Smooth muscle cell (in vitro differentiated cells): ENCODE measurements around the gene SELENOH. TPM values are rescaled to one million over a fixed set of nuclear protein-coding genes. Genes with fewer than 3 reads are reported as not detected.
"Not testable (repeated sequence)": the region's sequence is repeated elsewhere in the genome, so short reads cannot be mapped to it uniquely, and the experiment has no call there.

Source experiments
- DNase-seq: peaks from one replicate; lab custom pipeline; 2025; ENCODE audit not compliant: unreplicated experiment; lab: John Stamatoyannopoulos, UW
- H2AFZ ChIP-seq: fragments of 200-600 bp; sonication (generic); 2 replicates; pipeline ENCODE4 v1.6.0; 2016; ENCODE audit warnings: antibody characterized with exemption, low read depth, mild to moderate bottlenecking
- H3F3A ChIP-seq: fragments of 200-600 bp; sonication (generic); 2 replicates; pipeline ENCODE4 v1.6.0; 2017; ENCODE audit warnings: antibody characterized with exemption, low read depth
- H3K27ac ChIP-seq: fragments of 200-600 bp; sonication (generic); 2 replicates; pipeline ENCODE4 v1.5.1; 2016; ENCODE audit warnings: low read depth, mild to moderate bottlenecking
- H3K27me3 ChIP-seq: fragments of 200-600 bp; sonication (generic); 2 replicates; pipeline ENCODE4 v1.6.1; 2016; ENCODE audit warnings: low read depth, mild to moderate bottlenecking
- H3K36me3 ChIP-seq: fragments of 200-600 bp; sonication (generic); 2 replicates; pipeline ENCODE4 v1.5.1; 2016; ENCODE audit warnings: low read depth
- H3K4me1 ChIP-seq: fragments of 200-600 bp; sonication (generic); 2 replicates; pipeline ENCODE4 v1.5.1; 2016; ENCODE audit warnings: low read depth
- H3K4me2 ChIP-seq: fragments of 200-600 bp; sonication (generic); 2 replicates; pipeline ENCODE4 v1.6.0; 2016; ENCODE audit warnings: mild to moderate bottlenecking
- H3K4me3 ChIP-seq: fragments of 200-600 bp; sonication (generic); 2 replicates; pipeline ENCODE4 v1.5.1; 2016; ENCODE audit warnings: mild to moderate bottlenecking
- H3K79me2 ChIP-seq: fragments of 200-600 bp; sonication (generic); 2 replicates; pipeline ENCODE4 v1.6.0; 2016; ENCODE audit warnings: low read depth, mild to moderate bottlenecking
- H3K9ac ChIP-seq: fragments of 200-600 bp; sonication (generic); 2 replicates; pipeline ENCODE4 v1.6.0; 2016; ENCODE audit warnings: low read depth
- H3K9me3 ChIP-seq: fragments of 200-600 bp; sonication (generic); replicated peaks from 2 replicates; pipeline ENCODE4 v1.5.1; 2016; ENCODE audit warnings: low read depth
- H4K20me1 ChIP-seq: fragments of 200-600 bp; sonication (generic); 2 replicates; pipeline ENCODE4 v1.6.0; 2016; ENCODE audit warnings: low read depth
- WGBS: methylation state at CpG from one replicate; pipeline ENCODE4 v1.1.7; 2016; ENCODE audit warnings: low lambda C conversion rate; 5-methylcytosine and 5-hydroxymethylcytosine counted together
- polyA plus RNA-seq: library from polyadenylated mRNA; unstranded; fragments of >200 nt; fragmentation: Nextera tagmentation; extraction: Ambion mirVana; gene quantifications from 2 replicates; pipeline ENCODE4 v1.2.1, GENCODE V29; 2016
- total RNA-seq: library from RNA; depleted of rRNA; stranded (reverse); fragments of >200 nt; gene quantifications from 2 replicates; pipeline ENCODE4 v1.2.3, GENCODE V29; 2014
- TF ChIP-seq, protein P1 (sequence below): fragments of 200-600 bp; sonication (generic); IDR thresholded peaks from 2 replicates; pipeline ENCODE4 v1.5.1; 2017; ENCODE audit warnings: borderline replicate concordance, mild to moderate bottlenecking, antibody characterized with exemption; ENCODE audit not compliant: insufficient read depth, poor library complexity, severe bottlenecking

SELENOH gene
- total and polyA plus RNA-seq, 2 experiments from 2014 or later, result 131 to 141 TPM

DNA sequence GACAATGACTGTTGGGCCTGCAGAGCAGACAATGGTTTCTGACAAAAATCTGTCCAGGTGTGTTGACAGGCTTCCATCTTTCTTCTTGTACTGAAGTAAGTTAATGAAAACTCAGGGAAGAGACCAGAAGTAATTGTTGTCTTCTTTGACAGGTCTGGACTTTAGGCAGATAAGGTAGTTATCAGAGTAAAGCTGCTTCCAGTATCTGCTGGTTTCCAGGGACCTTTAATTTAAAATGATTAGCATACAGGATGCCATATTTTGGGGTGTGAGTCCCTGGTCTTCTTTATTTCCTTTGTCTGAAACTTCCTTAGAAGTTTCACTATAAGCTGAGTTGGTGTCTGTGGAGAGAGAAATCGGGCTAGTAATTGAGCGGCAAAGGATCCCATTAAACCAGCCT, 27.5 kb upstream of the SELENOH start:
- Histone ChIP-seq H3K36me3 (no peaks in the 10 kb centered on the region), H3K9me3 (no peaks in the 10 kb centered on the region), H3K9ac (no peak overlapping the region), H3F3A (no peaks in the 10 kb centered on the region), H3K4me2 (peak overlapping the region; percentile 93), H2AFZ (no peak overlapping the region), H3K27me3 (no peaks in the 10 kb centered on the region), H3K4me3 (peak overlapping the region; percentile 87), H3K79me2 (peaks cover 65% of the 10 kb centered on the region), H3K27ac (no peak overlapping the region), H3K4me1 (peaks cover 18% of the 10 kb centered on the region), H4K20me1 (no peaks in the 10 kb centered on the region)
- WGBS, result 97% methylated on average over 2 of the region's 2 CpGs
- DNase-seq, result no peak
- TF ChIP-seq, protein P1, sequence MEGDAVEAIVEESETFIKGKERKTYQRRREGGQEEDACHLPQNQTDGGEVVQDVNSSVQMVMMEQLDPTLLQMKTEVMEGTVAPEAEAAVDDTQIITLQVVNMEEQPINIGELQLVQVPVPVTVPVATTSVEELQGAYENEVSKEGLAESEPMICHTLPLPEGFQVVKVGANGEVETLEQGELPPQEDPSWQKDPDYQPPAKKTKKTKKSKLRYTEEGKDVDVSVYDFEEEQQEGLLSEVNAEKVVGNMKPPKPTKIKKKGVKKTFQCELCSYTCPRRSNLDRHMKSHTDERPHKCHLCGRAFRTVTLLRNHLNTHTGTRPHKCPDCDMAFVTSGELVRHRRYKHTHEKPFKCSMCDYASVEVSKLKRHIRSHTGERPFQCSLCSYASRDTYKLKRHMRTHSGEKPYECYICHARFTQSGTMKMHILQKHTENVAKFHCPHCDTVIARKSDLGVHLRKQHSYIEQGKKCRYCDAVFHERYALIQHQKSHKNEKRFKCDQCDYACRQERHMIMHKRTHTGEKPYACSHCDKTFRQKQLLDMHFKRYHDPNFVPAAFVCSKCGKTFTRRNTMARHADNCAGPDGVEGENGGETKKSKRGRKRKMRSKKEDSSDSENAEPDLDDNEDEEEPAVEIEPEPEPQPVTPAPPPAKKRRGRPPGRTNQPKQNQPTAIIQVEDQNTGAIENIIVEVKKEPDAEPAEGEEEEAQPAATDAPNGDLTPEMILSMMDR, result no peak

DNA sequence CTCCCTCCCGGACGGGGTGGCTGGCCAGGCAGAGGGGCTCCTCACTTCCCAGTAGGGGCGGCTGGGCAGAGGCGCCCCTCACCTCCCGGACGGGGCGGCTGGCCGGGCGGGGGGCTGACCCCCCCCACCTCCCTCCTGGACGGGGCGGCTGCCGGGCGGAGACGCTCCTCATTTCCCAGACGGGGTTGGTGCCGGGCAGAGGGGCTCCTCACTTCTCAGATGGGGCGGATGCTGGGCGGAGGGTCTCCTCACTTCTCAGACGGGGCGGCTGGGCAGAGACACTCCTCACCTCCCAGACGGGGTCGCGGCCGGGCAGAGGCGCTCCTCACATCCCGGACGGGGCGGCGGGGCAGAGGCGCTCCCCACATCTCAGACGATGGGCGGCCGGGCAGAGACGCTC, 24.6 kb upstream of the SELENOH start:
- H3K27me3 ChIP-seq, H3K9me3 ChIP-seq, H3K27ac ChIP-seq, H3K4me3 ChIP-seq, H3K4me2 ChIP-seq, H3F3A ChIP-seq, H3K4me1 ChIP-seq, DNase-seq, H3K9ac ChIP-seq, H2AFZ ChIP-seq, H3K36me3 ChIP-seq: not testable (repeated sequence)
- Histone ChIP-seq H3K79me2 (peaks cover 66% of the 10 kb centered on the region), H4K20me1 (peaks cover 26% of the 10 kb centered on the region)
- WGBS, result 100% methylated on average over 9 of the region's 34 CpGs

DNA sequence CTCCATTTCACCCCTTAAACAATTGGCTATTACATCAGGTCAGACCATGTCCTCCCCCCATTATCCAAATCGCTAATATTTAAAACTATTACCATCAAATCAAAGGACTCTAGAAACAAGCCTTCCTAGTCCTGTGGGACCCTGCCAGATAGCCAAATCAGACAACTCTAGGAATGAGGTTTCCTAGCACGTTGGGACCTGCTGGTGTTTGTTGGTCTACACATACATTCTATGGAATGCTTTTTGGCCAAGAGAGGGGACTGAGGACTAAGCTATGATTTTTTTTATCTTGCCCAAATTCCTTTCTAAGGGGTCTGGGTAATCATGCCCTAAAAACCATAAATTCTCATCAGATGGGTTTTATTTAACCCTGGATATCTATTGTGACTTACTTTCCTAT, 14.1 kb upstream of the SELENOH start:
- no peaks in the 10 kb centered on the region for H3F3A ChIP-seq
- H3K36me3 ChIP-seq, result no peaks in the 10 kb centered on the region
- H3K4me3 ChIP-seq, result no peak overlapping the region
- no peaks in the 10 kb centered on the region for H3K4me1 ChIP-seq
- H3K79me2 ChIP-seq, result peaks cover 82% of the 10 kb centered on the region
- no peak overlapping the region for H2AFZ ChIP-seq
- H3K9ac ChIP-seq, result no peak overlapping the region
- no peak overlapping the region for H3K27ac ChIP-seq
- TF ChIP-seq, protein P1, result no peak
- no peaks in the 10 kb centered on the region for H3K9me3 ChIP-seq
- H3K4me2 ChIP-seq, result no peak overlapping the region
- peaks cover 63% of the 10 kb centered on the region for H4K20me1 ChIP-seq
- H3K27me3 ChIP-seq, result no peaks in the 10 kb centered on the region
- 85% methylated on average over 2 of the region's 2 CpGs for WGBS
- no peak for DNase-seq

DNA sequence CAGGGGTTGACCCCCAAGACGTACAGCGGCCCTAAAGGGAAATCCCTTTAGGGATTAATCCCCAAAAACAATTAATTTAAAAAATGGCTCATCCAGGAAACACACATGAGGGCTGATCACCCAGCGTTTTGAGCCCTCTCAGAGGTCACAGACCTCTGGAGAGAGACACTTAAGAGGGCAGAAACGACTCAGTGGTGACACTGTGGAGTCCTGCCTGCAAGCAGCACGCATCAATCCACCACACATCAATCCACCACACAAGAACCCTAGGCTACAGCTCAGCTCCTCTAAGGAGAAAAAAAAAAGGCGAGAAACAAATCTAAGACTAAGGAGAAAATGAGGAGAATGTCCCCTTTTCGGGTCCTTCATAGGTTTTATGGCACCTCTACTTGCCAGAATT, 12.5 kb upstream of the SELENOH start:
- 80% methylated on average over 7 of the region's 7 CpGs for WGBS
- H3F3A ChIP-seq, result no peaks in the 10 kb centered on the region
- no peak overlapping the region for H3K4me2 ChIP-seq
- H3K36me3 ChIP-seq, result no peaks in the 10 kb centered on the region
- no peak for DNase-seq
- H3K79me2 ChIP-seq, result peaks cover 79% of the 10 kb centered on the region
- H3K9me3 ChIP-seq, result no peaks in the 10 kb centered on the region
- no peak overlapping the region for H3K4me3 ChIP-seq
- H3K4me1 ChIP-seq, result no peaks in the 10 kb centered on the region
- no peak overlapping the region for H3K27ac ChIP-seq
- no peak overlapping the region for H2AFZ ChIP-seq
- TF ChIP-seq, protein P1, result no peak
- no peaks in the 10 kb centered on the region for H3K27me3 ChIP-seq
- H4K20me1 ChIP-seq, result peaks cover 56% of the 10 kb centered on the region
- no peak overlapping the region for H3K9ac ChIP-seq
